Nephron (organoid): ENCODE measurements around the gene ANTKMT.

Experiments
- H3K27ac Mint-ChIP-seq, 3 experiments: 2 replicates each; pipeline ENCODE4 v1.8.0; 2020; ENCODE audit warnings: mixed read lengths in 3 of 3, mild to moderate bottlenecking in 2 of 3, moderate library complexity in 1 of 3
- H3K27me3 Mint-ChIP-seq: 2 replicates; pipeline ENCODE4 v1.8.0; 2021; ENCODE audit warnings: low read depth, mild to moderate bottlenecking, moderate library complexity, mixed read lengths
- H3K36me3 Mint-ChIP-seq: 2 replicates; pipeline ENCODE4 v1.8.0; 2020; ENCODE audit warnings: low read depth, mixed read lengths
- H3K4me1 Mint-ChIP-seq: 2 replicates; pipeline ENCODE4 v1.8.0; 2020; ENCODE audit warnings: mixed read lengths
- H3K4me3 Mint-ChIP-seq, 3 experiments: 2 replicates each; pipeline ENCODE4 v1.8.0; 2020; ENCODE audit warnings: mild to moderate bottlenecking in 3 of 3, mixed read lengths in 3 of 3, moderate library complexity in 2 of 3
- H3K9me3 Mint-ChIP-seq: 2 replicates; pipeline ENCODE4 v1.8.0; 2020; ENCODE audit warnings: mixed read lengths
- CTCF ChIP-seq, 3 experiments: fragments of 200-600 bp; sonication (generic); IDR thresholded peaks; one replicate each; pipeline ENCODE4 v1.5.0; 2021; ENCODE audit warnings: antibody characterized with exemption in 3 of 3; ENCODE audit not compliant: unreplicated experiment in 3 of 3

ANTKMT gene

GRCh38 chr16:765488-765865 lies 44.5 kb downstream of the ANTKMT start:
- Mint-ChIP-seq H3K27me3 (no peaks in the 10 kb centered on the region), H3K9me3 (no peaks in the 10 kb centered on the region), H3K4me1 (no peaks in the 10 kb centered on the region), H3K36me3 (no peaks in the 10 kb centered on the region), H3K4me3 (no peak overlapping the region), H3K27ac (no peak overlapping the region)
- TF ChIP-seq CTCF (IDR thresholded peaks at IDR 0.05; ENCODE audit: unreplicated experiment in 3 of 3): no peak

- Mint-ChIP-seq H3K27ac (no peak overlapping the region), H3K9me3 (no peaks in the 10 kb centered on the region), H3K36me3 (no peaks in the 10 kb centered on the region), H3K4me1 (no peaks in the 10 kb centered on the region), H3K4me3 (no peak overlapping the region), H3K27me3 (peaks cover 2% of the 10 kb centered on the region)
- no peak for TF ChIP-seq CTCF (IDR thresholded peaks at IDR 0.05; ENCODE audit: unreplicated experiment in 3 of 3)
Observed at GRCh38 chr16:766008-766819, 45.3 kb downstream of the ANTKMT start.

GRCh38 chr16:766820-767640 lies 46.1 kb downstream of the ANTKMT start:
- Mint-ChIP-seq H3K9me3 (no peaks in the 10 kb centered on the region), H3K27ac (no peak overlapping the region), H3K36me3 (no peaks in the 10 kb centered on the region), H3K4me3 (no peak overlapping the region), H3K4me1 (no peaks in the 10 kb centered on the region), H3K27me3 (peaks cover 5% of the 10 kb centered on the region)
- no peak for TF ChIP-seq CTCF (IDR thresholded peaks at IDR 0.05; ENCODE audit: unreplicated experiment in 3 of 3)

GRCh38 chr16:767743-768235 lies 46.8 kb downstream of the ANTKMT start:
- Mint-ChIP-seq H3K27me3 (peaks cover 5% of the 10 kb centered on the region), H3K4me1 (no peaks in the 10 kb centered on the region), H3K27ac (no peak overlapping the region), H3K9me3 (no peaks in the 10 kb centered on the region), H3K4me3 (no peak overlapping the region), H3K36me3 (no peaks in the 10 kb centered on the region)
- TF ChIP-seq CTCF (IDR thresholded peaks at IDR 0.05; ENCODE audit: unreplicated experiment in 3 of 3): no peak

- H3K4me1 Mint-ChIP-seq: no peaks in the 10 kb centered on the region
Observed at GRCh38 chr16:768428-768827, 47.5 kb downstream of the ANTKMT start.

More at GRCh38 chr16:768428-768827, 47.5 kb downstream of the ANTKMT start:
- no peaks in the 10 kb centered on the region for H3K9me3 Mint-ChIP-seq
- H3K27me3 Mint-ChIP-seq: peaks cover 5% of the 10 kb centered on the region
- no peaks in the 10 kb centered on the region for H3K36me3 Mint-ChIP-seq
- TF ChIP-seq CTCF (IDR thresholded peaks at IDR 0.05; ENCODE audit: unreplicated experiment in 3 of 3): no peak
- H3K27ac Mint-ChIP-seq: no peak overlapping the region
- no peak overlapping the region for H3K4me3 Mint-ChIP-seq
